ENCODE results near the gene SKOR1.

SKOR1 gene

GRCh38 chr15:67824976-67825880, at the start of gene SKOR1:
Gene SKOR1, plus strand, starts transcription at chr15:67825509. Its CDS starts 94 bp downstream, at chr15:67825603.
- Histone ChIP-seq H3K36me3 (no peaks in the 10 kb centered on the region), H3K27ac (no peak within 1 kb of the TSS), H3K9me3 (ENCODE audit: severe bottlenecking) (peaks cover 20% of the 10 kb centered on the region), H3K27me3 (ENCODE audit: insufficient read depth, low read depth, severe bottlenecking) (peaks cover 80% of the 10 kb centered on the region), H3K4me3 (ENCODE audit: low read depth, low read length) (peak within 1 kb of the TSS; percentile 51)
- no peak for DNase-seq
- no peak for TF ChIP-seq CTCF (IDR thresholded peaks at IDR 0.05; ENCODE audit: low read depth, low read length)

GRCh38 chr15:67775998-67776397, 49.3 kb upstream of the SKOR1 start:
- Histone ChIP-seq H3K9me3 (ENCODE audit: severe bottlenecking) (no peaks in the 10 kb centered on the region), H3K36me3 (no peaks in the 10 kb centered on the region), H3K27ac (no peak overlapping the region), H3K27me3 (ENCODE audit: insufficient read depth, low read depth, severe bottlenecking) (no peaks in the 10 kb centered on the region), H3K4me3 (ENCODE audit: low read depth, low read length) (no peak overlapping the region)
- no peak for DNase-seq
- TF ChIP-seq CTCF (IDR thresholded peaks at IDR 0.05; ENCODE audit: low read depth, low read length) = no peak

GRCh38 chr15:67776600-67776999, 48.7 kb upstream of the SKOR1 start:
- TF ChIP-seq CTCF (IDR thresholded peaks at IDR 0.05; ENCODE audit: low read depth, low read length) = no peak
- Histone ChIP-seq H3K27me3 (ENCODE audit: insufficient read depth, low read depth, severe bottlenecking) (no peaks in the 10 kb centered on the region), H3K9me3 (ENCODE audit: severe bottlenecking) (no peaks in the 10 kb centered on the region), H3K36me3 (no peaks in the 10 kb centered on the region), H3K4me3 (ENCODE audit: low read depth, low read length) (no peak overlapping the region), H3K27ac (no peak overlapping the region)
- DNase-seq = no peak

- no peak for DNase-seq
- Histone ChIP-seq H3K36me3 (no peaks in the 10 kb centered on the region), H3K27ac (no peak overlapping the region), H3K9me3 (ENCODE audit: severe bottlenecking) (no peaks in the 10 kb centered on the region), H3K4me3 (ENCODE audit: low read depth, low read length) (no peak overlapping the region), H3K27me3 (ENCODE audit: insufficient read depth, low read depth, severe bottlenecking) (no peaks in the 10 kb centered on the region)
- TF ChIP-seq CTCF (IDR thresholded peaks at IDR 0.05; ENCODE audit: low read depth, low read length) = no peak
Measured at GRCh38 chr15:67777071-67777470, 48.2 kb upstream of the SKOR1 start.

- TF ChIP-seq CTCF (IDR thresholded peaks at IDR 0.05; ENCODE audit: low read depth, low read length) = no peak
- Histone ChIP-seq H3K9me3 (ENCODE audit: severe bottlenecking) (no peaks in the 10 kb centered on the region), H3K4me3 (ENCODE audit: low read depth, low read length) (no peak overlapping the region), H3K36me3 (no peaks in the 10 kb centered on the region), H3K27me3 (ENCODE audit: insufficient read depth, low read depth, severe bottlenecking) (no peaks in the 10 kb centered on the region), H3K27ac (no peak overlapping the region)
- DNase-seq = no peak
Measured at GRCh38 chr15:67777773-67778172, 47.5 kb upstream of the SKOR1 start.
